ENCODE measurements around the gene CDC45. TPM values are rescaled to one million over a fixed set of nuclear protein-coding genes. Genes with fewer than 3 reads are reported as not detected.

Gene CDC45
- total RNA-seq, 2 donors from 2014 or later, result 64.2 to 99.9 TPM

GRCh38 chr22:19470010-19470409 is 9.7 kb upstream of the CDC45 start:
- Mint-ChIP-seq H3K27ac (no peak overlapping the region), H3K36me3 (ENCODE audit: low read depth) (peaks cover 95% of the 10 kb centered on the region), H3K27me3 (no peaks in the 10 kb centered on the region)

GRCh38 chr22:19471572-19471971 is 8.1 kb upstream of the CDC45 start:
- H3K36me3 Mint-ChIP-seq (ENCODE audit: low read depth), result peaks cover 90% of the 10 kb centered on the region
- H3K4me1 Mint-ChIP-seq, result peaks cover 11% of the 10 kb centered on the region
- no peak for ATAC-seq (replicated peaks)
- H3K27me3 Mint-ChIP-seq, result no peaks in the 10 kb centered on the region
- no peaks in the 10 kb centered on the region for H3K9me3 Mint-ChIP-seq
- no peak overlapping the region for H3K27ac Mint-ChIP-seq
- H3K4me3 Mint-ChIP-seq, result no peak overlapping the region

More at GRCh38 chr22:19470010-19470409, 9.7 kb upstream of the CDC45 start:
- Mint-ChIP-seq H3K9me3 (no peaks in the 10 kb centered on the region), H3K4me1 (no peaks in the 10 kb centered on the region), H3K4me3 (no peak overlapping the region)
- no peak for ATAC-seq (replicated peaks)

- peaks cover 13% of the 10 kb centered on the region for H3K4me1 Mint-ChIP-seq
- H3K9me3 Mint-ChIP-seq, result no peaks in the 10 kb centered on the region
- H3K27ac Mint-ChIP-seq, result no peak overlapping the region
- no peaks in the 10 kb centered on the region for H3K27me3 Mint-ChIP-seq
- no peak for ATAC-seq (replicated peaks)
- H3K36me3 Mint-ChIP-seq (ENCODE audit: low read depth), result peaks cover 83% of the 10 kb centered on the region
- no peak overlapping the region for H3K4me3 Mint-ChIP-seq
These were observed 7.5 kb upstream of the CDC45 start for GRCh38 chr22:19472233-19472632.

- H3K4me1 Mint-ChIP-seq, result peaks cover 22% of the 10 kb centered on the region
- H3K9me3 Mint-ChIP-seq, result no peaks in the 10 kb centered on the region
- H3K4me3 Mint-ChIP-seq, result no peak overlapping the region
- no peak for ATAC-seq (replicated peaks)
- peaks cover 70% of the 10 kb centered on the region for H3K36me3 Mint-ChIP-seq (ENCODE audit: low read depth)
- H3K27me3 Mint-ChIP-seq, result no peaks in the 10 kb centered on the region
- no peak overlapping the region for H3K27ac Mint-ChIP-seq
These were observed 6.1 kb upstream of the CDC45 start for GRCh38 chr22:19473578-19473977.

GRCh38 chr22:19476023-19476422 is 3.7 kb upstream of the CDC45 start:
- Mint-ChIP-seq H3K27me3 (no peaks in the 10 kb centered on the region), H3K27ac (peak overlapping the region; percentile 83), H3K4me1 (peaks cover 31% of the 10 kb centered on the region), H3K4me3 (peak overlapping the region; percentile 15), H3K36me3 (ENCODE audit: low read depth) (peaks cover 62% of the 10 kb centered on the region), H3K9me3 (no peaks in the 10 kb centered on the region)
- no peak for ATAC-seq (replicated peaks)

GRCh38 chr22:19477321-19478044 is 2.2 kb upstream of the CDC45 start:
- ATAC-seq (replicated peaks), result no peak
- Mint-ChIP-seq H3K9me3 (no peaks in the 10 kb centered on the region), H3K27ac (peak overlapping the region; percentile 78)

GRCh38 chr22:19478045-19478900 is 1.4 kb upstream of the CDC45 start:
- ATAC-seq (replicated peaks), result no peak
- Mint-ChIP-seq H3K27me3 (no peaks in the 10 kb centered on the region), H3K9me3 (no peaks in the 10 kb centered on the region), H3K36me3 (ENCODE audit: low read depth) (peaks cover 56% of the 10 kb centered on the region), H3K4me3 (peak overlapping the region; percentile 87), H3K27ac (peak overlapping the region; percentile 78), H3K4me1 (peaks cover 32% of the 10 kb centered on the region)

More at GRCh38 chr22:19477321-19478044, 2.2 kb upstream of the CDC45 start:
- Mint-ChIP-seq H3K36me3 (ENCODE audit: low read depth) (peaks cover 56% of the 10 kb centered on the region), H3K4me1 (peaks cover 32% of the 10 kb centered on the region), H3K27me3 (no peaks in the 10 kb centered on the region), H3K4me3 (peak overlapping the region; percentile 87)

GRCh38 chr22:19478901-19479354 is 792 bp upstream of the CDC45 start, which contains the start of gene UFD1:
Gene UFD1, minus strand, starts transcription at chr22:19479193. Its CDS starts 108 bp downstream, at chr22:19479085.
- peaks cover 56% of the 10 kb centered on the region for H3K36me3 Mint-ChIP-seq (ENCODE audit: low read depth)
- no peaks in the 10 kb centered on the region for H3K9me3 Mint-ChIP-seq
- ATAC-seq (replicated peaks), result peak; percentile 64
- peaks cover 37% of the 10 kb centered on the region for H3K4me1 Mint-ChIP-seq
- H3K27ac Mint-ChIP-seq, result peak within 1 kb of the TSS; percentile 100
- no peaks in the 10 kb centered on the region for H3K27me3 Mint-ChIP-seq
- peak within 1 kb of the TSS; percentile 87 for H3K4me3 Mint-ChIP-seq

GRCh38 chr22:19480173-19480568 is 451 bp downstream of the CDC45 start:
- Mint-ChIP-seq H3K27me3 (no peaks in the 10 kb centered on the region), H3K27ac (peak overlapping the region; percentile 100), H3K9me3 (no peaks in the 10 kb centered on the region), H3K4me1 (peaks cover 36% of the 10 kb centered on the region), H3K4me3 (peak overlapping the region; percentile 87), H3K36me3 (ENCODE audit: low read depth) (peaks cover 61% of the 10 kb centered on the region)
- ATAC-seq (replicated peaks), result no peak

- peaks cover 61% of the 10 kb centered on the region for H3K36me3 Mint-ChIP-seq (ENCODE audit: low read depth)
- no peaks in the 10 kb centered on the region for H3K9me3 Mint-ChIP-seq
- H3K27me3 Mint-ChIP-seq, result no peaks in the 10 kb centered on the region
- peaks cover 31% of the 10 kb centered on the region for H3K4me1 Mint-ChIP-seq
- ATAC-seq (replicated peaks), result no peak
- H3K4me3 Mint-ChIP-seq, result peak overlapping the region; percentile 87
- peak overlapping the region; percentile 100 for H3K27ac Mint-ChIP-seq
These were observed 1.1 kb downstream of the CDC45 start for GRCh38 chr22:19480789-19481188.

GRCh38 chr22:19482297-19482696 is 2.6 kb downstream of the CDC45 start:
- Mint-ChIP-seq H3K9me3 (no peaks in the 10 kb centered on the region), H3K27ac (no peak overlapping the region), H3K36me3 (ENCODE audit: low read depth) (peaks cover 69% of the 10 kb centered on the region), H3K4me3 (no peak overlapping the region), H3K27me3 (no peaks in the 10 kb centered on the region), H3K4me1 (peaks cover 23% of the 10 kb centered on the region)
- no peak for ATAC-seq (replicated peaks)

GRCh38 chr22:19483481-19484244 is 3.9 kb downstream of the CDC45 start:
- Mint-ChIP-seq H3K4me1 (peaks cover 15% of the 10 kb centered on the region), H3K36me3 (ENCODE audit: low read depth) (peaks cover 82% of the 10 kb centered on the region), H3K27me3 (no peaks in the 10 kb centered on the region), H3K4me3 (no peak overlapping the region), H3K27ac (no peak overlapping the region), H3K9me3 (no peaks in the 10 kb centered on the region)
- ATAC-seq (replicated peaks), result no peak

GRCh38 chr22:19488285-19488684 is 8.6 kb downstream of the CDC45 start:
- Mint-ChIP-seq H3K4me1 (peaks cover 14% of the 10 kb centered on the region), H3K4me3 (no peak overlapping the region), H3K9me3 (no peaks in the 10 kb centered on the region), H3K36me3 (ENCODE audit: low read depth) (peaks cover 91% of the 10 kb centered on the region), H3K27ac (no peak overlapping the region), H3K27me3 (no peaks in the 10 kb centered on the region)
- ATAC-seq (replicated peaks), result no peak
